ENCODE measurements around the gene PDILT.
"Not testable (repeated sequence)": the region's sequence is repeated elsewhere in the genome, so short reads cannot be mapped to it uniquely, and the experiment has no call there.

The PDILT gene

DNA sequence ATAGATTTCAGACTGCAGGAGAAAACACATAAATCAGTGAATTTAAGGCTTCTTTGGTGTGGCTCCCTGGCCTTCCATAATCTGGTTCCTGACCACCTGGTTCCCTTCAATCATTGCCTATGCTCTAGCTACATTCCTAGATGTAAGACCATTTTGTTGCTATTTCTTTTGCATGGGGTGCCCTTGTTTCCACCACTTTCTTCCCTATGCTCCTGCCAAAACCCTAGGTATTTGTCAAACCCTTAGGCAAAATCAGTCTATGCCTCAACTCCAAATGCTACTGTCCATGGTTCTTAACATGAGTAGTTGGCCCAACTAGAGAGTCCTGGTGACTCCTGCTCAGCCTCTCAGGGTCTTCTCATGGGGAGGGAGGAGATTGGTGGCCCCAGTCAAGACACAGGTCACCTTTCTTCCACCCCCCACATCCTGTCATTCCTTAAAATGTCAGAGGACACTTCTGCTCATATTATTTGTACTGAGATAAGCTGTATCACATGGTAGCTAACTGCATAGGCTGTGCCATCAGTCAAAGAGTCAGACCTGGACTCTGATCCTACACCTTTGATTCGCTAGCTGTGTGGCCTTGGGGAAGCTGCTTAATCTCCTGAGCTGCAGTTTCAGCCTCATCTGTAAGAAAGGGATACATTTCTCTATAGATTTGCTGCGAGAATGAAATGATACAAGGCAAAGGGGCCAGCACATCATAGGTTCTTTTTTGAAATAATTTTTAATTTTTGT, 19.8 kb upstream of the PDILT start:
- TF ChIP-seq, protein P1, sequence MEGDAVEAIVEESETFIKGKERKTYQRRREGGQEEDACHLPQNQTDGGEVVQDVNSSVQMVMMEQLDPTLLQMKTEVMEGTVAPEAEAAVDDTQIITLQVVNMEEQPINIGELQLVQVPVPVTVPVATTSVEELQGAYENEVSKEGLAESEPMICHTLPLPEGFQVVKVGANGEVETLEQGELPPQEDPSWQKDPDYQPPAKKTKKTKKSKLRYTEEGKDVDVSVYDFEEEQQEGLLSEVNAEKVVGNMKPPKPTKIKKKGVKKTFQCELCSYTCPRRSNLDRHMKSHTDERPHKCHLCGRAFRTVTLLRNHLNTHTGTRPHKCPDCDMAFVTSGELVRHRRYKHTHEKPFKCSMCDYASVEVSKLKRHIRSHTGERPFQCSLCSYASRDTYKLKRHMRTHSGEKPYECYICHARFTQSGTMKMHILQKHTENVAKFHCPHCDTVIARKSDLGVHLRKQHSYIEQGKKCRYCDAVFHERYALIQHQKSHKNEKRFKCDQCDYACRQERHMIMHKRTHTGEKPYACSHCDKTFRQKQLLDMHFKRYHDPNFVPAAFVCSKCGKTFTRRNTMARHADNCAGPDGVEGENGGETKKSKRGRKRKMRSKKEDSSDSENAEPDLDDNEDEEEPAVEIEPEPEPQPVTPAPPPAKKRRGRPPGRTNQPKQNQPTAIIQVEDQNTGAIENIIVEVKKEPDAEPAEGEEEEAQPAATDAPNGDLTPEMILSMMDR (conservative IDR thresholded peaks at IDR 0.05; ENCODE audit: low read depth, low read length), result no peak
- no peak overlapping the region for H3K4me3 ChIP-seq (ENCODE audit: low read length)
- DNase-seq (ENCODE audit: low read depth), result no peak

DNA sequence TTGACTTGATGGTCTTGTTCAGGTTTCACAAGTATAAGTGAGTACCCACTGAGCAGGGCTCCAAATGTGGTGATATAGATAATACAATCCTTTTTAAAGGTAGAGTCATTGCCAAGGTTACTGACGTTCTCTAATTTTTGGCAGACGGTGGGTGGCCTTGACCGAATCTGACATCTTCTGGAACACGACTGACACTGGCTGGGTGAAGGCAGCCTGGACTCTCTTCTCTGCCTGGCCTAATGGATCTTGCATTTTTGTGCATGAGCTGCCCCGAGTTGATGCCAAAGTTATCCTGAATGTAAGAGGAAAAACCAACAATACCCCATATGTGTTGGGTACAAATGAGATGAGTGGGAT, 19.2 kb upstream of the PDILT start:
- not testable (repeated sequence) for DNase-seq (ENCODE audit: low read depth); H3K4me3 ChIP-seq (ENCODE audit: low read length)

- not testable (repeated sequence) for H3K4me3 ChIP-seq (ENCODE audit: low read length); DNase-seq (ENCODE audit: low read depth)
These were observed 17.2 kb upstream of the PDILT start for GRCh38 chr16:20421748-20422147.

DNA sequence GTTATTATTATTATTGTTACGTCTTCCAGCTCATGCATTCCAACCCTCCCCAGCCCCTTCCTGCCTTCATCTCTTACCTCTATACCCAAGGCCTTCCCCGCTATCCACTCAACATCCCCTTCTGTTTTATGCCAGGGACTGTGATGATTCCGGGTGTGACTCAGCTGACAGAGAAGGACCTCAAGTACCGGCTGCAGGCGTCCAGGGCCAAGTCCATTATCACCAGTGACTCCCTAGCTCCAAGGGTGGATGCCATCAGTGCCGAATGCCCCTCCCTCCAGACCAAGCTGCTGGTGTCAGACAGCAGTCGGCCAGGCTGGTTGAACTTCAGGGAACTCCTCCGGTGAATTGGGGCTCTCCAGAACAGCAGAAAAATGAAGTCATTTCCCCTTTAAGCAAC, 14.6 kb upstream of the PDILT start:
- not testable (repeated sequence) for DNase-seq (ENCODE audit: low read depth)

DNA sequence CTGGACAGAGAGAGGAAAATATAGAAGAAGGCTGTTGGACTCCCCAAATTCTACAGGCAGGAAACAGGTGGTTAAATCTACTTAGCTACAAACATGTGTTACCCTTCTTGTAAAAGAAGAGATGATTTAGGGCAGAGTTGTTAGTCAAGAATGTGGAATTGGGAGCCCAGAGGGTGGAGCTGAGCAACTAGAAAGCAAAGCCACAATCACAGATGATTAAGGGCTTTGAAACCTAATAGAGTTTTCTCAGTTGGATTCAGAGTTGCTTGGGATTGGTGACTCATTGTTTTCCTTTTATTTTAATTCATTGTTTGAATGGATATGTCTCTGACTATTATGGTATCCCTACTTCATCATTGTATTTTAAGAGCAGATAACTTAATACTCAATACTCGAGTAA, 11.0 kb upstream of the PDILT start:
- TF ChIP-seq, protein P1 (conservative IDR thresholded peaks at IDR 0.05; ENCODE audit: low read depth, low read length), result no peak
- no peak for DNase-seq (ENCODE audit: low read depth)
- no peak overlapping the region for H3K4me3 ChIP-seq (ENCODE audit: low read length)

More for the DNA sequence above, 14.6 kb upstream of the PDILT start:
- not testable (repeated sequence) for H3K4me3 ChIP-seq (ENCODE audit: low read length)

DNA sequence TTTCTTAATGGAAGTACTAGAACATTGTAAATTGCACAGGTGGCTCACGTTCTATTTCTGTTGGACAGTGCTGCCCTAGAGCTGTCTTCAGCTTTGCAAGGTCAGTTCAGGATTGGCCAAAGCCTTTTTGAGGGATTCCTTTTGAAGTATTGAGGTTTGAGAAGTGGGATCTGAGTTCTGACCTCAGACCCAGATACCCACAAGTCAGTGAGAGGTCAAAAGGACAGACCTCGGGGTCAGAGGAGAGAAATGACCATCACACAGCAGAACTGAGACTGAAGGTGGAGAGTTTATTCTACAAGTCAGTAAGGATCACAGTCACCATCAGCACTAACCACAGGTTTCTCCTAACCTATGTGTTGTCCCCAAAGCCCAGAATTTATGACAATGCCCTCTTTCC, 6.5 kb upstream of the PDILT start:
- H3K4me3 ChIP-seq (ENCODE audit: low read length), result no peak overlapping the region
- TF ChIP-seq, protein P1 (conservative IDR thresholded peaks at IDR 0.05; ENCODE audit: low read depth, low read length), result no peak
- no peak for DNase-seq (ENCODE audit: low read depth)

- no peak overlapping the region for H3K4me3 ChIP-seq (ENCODE audit: low read length)
- DNase-seq (ENCODE audit: low read depth), result no peak
- TF ChIP-seq, protein P1 (conservative IDR thresholded peaks at IDR 0.05; ENCODE audit: low read depth, low read length), result no peak
These were observed 5.7 kb upstream of the PDILT start for GRCh38 chr16:20410121-20410723.

GRCh38 chr16:20409398-20410120, 5.0 kb upstream of the PDILT start, which contains the start of gene ACSM5:
ACSM5 (plus strand) TSS chr16:20409534; CDS start chr16:20411485, 1,951 bp downstream.
- TF ChIP-seq, protein P1 (conservative IDR thresholded peaks at IDR 0.05; ENCODE audit: low read depth, low read length), result no peak
- no peak for DNase-seq (ENCODE audit: low read depth)
- no peak within 1 kb of the TSS for H3K4me3 ChIP-seq (ENCODE audit: low read length)

Measured in retinal pigment epithelial cell (primary cell).